Liver (tissue), 3 donors: ENCODE data around the gene GABBR2.

Source experiments
- CTCF ChIP-seq: fragments of 150-350 bp; IDR thresholded peaks from 2 replicates; pipeline ENCODE4 v1.5.1; 2017; ENCODE audit warnings: improper control_type of control experiment, low read depth, low read length; ENCODE audit not compliant: missing input control
- HNF4A ChIP-seq, 2 donors: conservative IDR thresholded peaks; 2 replicates each; pipeline ENCODE4 v1.6.1; 2016; ENCODE audit warnings: antibody characterized with exemption in 2 of 2, mild to moderate bottlenecking in 2 of 2
- RAD21 ChIP-seq, 2 donors: IDR thresholded peaks; 2 replicates each; pipeline ENCODE4 v1.6.1; 2016; ENCODE audit warnings: antibody characterized with exemption in 2 of 2, mild to moderate bottlenecking in 2 of 2
- REST ChIP-seq: IDR thresholded peaks from 2 replicates; pipeline ENCODE4 v1.6.1; 2016; ENCODE audit warnings: antibody characterized with exemption, mild to moderate bottlenecking
- RXRA ChIP-seq, 2 donors: IDR thresholded peaks; 2 replicates each; pipeline ENCODE4 v1.6.1; 2017 to 2018; ENCODE audit warnings: antibody characterized with exemption in 2 of 2, mild to moderate bottlenecking in 1 of 2
- SP1 ChIP-seq: IDR thresholded peaks from 2 replicates; pipeline ENCODE4 v1.6.1; 2018; ENCODE audit warnings: antibody characterized with exemption, mild to moderate bottlenecking
- TAF1 ChIP-seq: conservative IDR thresholded peaks from 2 replicates; pipeline ENCODE4 v1.6.1; 2016; ENCODE audit warnings: antibody characterized with exemption, mild to moderate bottlenecking
- donor health status: healthy.
- donor health status: healthy.

- TF ChIP-seq CTCF, result no peak
- no peak for TF ChIP-seq REST
- no peak for TF ChIP-seq TAF1
- no peak for TF ChIP-seq HNF4A (conservative IDR thresholded peaks at IDR 0.05)
- no peak for TF ChIP-seq SP1
- TF ChIP-seq RXRA (IDR thresholded peaks at IDR 0.05), result no peak
- TF ChIP-seq RAD21 (IDR thresholded peaks at IDR 0.05), result no peak
These were observed 317.3 kb downstream of the GABBR2 start for GRCh38 chr9:98391406-98391805.
